ENCODE data around the gene CNDP2. TPM values are rescaled to one million over a fixed set of nuclear protein-coding genes. Genes with fewer than 3 reads are reported as not detected.

CNDP2 gene
- total RNA-seq, 1 donor from 2014 or later = 198 TPM

DNA sequence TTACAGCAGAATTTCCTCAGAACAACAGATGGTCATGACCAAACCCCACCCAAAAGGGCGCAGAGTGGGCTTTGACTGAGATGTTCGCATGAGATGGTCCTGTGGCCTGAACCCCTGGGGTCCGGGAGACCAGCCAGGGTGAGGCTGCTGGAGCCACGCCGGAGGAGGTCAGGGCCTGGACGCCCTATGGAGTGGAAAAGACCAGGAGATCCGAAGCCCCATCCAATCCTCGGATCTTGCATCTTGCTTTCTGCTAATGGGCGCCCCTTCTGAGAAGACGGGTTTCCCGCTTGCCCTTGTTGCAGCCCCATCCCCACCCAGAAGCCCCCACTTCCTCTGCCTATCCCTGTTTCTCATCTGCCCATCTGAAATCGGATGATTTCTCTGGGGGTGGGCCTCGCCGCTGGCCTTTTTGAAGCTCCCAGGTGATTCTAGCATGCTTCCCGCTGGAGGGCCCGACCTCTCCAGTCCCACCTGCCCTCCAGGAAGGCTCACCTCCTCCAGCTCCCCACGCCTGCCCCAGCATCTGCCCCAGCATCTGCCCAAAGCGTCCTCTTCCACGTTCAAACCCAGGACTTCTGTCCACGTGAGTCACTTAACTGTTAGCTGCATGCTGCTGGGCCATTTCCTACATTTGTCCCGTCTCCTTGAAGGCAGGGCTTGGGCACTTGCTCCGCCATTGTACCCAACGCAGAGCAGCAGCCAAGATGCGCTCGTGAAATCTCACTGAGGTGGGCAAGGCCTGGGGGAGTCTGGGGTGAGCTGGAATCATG lies 33.8 kb downstream of the CNDP2 start:
- Mint-ChIP-seq H3K36me3 (no peaks in the 10 kb centered on the region), H3K9me3 (peaks cover 19% of the 10 kb centered on the region), H3K4me3 (no peak overlapping the region), H3K27ac (no peak overlapping the region), H3K27me3 (ENCODE audit: low read depth) (no peaks in the 10 kb centered on the region), H3K4me1 (peaks cover 30% of the 10 kb centered on the region)
- TF ChIP-seq, protein P1, sequence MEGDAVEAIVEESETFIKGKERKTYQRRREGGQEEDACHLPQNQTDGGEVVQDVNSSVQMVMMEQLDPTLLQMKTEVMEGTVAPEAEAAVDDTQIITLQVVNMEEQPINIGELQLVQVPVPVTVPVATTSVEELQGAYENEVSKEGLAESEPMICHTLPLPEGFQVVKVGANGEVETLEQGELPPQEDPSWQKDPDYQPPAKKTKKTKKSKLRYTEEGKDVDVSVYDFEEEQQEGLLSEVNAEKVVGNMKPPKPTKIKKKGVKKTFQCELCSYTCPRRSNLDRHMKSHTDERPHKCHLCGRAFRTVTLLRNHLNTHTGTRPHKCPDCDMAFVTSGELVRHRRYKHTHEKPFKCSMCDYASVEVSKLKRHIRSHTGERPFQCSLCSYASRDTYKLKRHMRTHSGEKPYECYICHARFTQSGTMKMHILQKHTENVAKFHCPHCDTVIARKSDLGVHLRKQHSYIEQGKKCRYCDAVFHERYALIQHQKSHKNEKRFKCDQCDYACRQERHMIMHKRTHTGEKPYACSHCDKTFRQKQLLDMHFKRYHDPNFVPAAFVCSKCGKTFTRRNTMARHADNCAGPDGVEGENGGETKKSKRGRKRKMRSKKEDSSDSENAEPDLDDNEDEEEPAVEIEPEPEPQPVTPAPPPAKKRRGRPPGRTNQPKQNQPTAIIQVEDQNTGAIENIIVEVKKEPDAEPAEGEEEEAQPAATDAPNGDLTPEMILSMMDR (IDR thresholded peaks at IDR 0.05; ENCODE audit: unreplicated experiment) = no peak
- no peak for DNase-seq (ENCODE audit: low spot score in 2 of 2, unreplicated experiment in 2 of 2)

DNA sequence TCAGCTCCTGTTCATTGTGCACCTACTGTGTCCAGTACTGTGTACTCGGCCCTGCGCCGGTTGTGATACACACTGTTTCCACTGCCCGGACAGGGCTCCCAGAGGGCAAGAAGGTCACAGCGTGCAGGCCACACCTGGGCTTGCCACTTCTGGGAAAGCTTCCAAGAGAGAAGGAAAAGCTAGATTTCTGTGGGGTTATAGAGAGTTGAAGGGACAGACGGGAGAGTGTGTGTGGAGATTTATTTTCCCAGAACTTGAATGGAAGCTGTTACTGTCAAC lies 34.4 kb downstream of the CNDP2 start:
- Mint-ChIP-seq H3K36me3 (no peaks in the 10 kb centered on the region), H3K4me1 (peaks cover 30% of the 10 kb centered on the region), H3K4me3 (no peak overlapping the region), H3K27ac (no peak overlapping the region), H3K27me3 (ENCODE audit: low read depth) (no peaks in the 10 kb centered on the region), H3K9me3 (peaks cover 19% of the 10 kb centered on the region)
- no peak for DNase-seq (ENCODE audit: low spot score in 2 of 2, unreplicated experiment in 2 of 2)
- TF ChIP-seq, protein P1 (IDR thresholded peaks at IDR 0.05; ENCODE audit: unreplicated experiment) = no peak

DNA sequence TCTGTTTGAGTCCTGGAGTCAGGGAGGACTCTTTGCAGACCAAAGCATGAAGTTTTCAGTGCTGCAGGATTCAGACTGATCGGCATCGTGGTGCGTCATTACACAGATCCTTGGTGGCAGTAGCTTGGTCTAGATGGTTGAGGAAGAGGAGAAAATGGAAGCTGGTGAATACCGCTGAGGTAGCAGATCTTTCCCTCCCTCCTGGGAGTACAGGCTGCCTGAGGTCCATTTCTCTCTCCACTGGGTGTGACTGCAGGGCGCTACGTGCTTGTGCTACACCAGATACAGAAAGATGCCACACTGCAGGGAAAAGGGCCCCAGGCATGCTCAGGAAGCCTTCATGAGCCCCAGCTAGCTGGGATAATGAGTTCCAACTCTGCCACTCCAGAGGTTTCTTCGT lies 34.9 kb downstream of the CNDP2 start:
- no peaks in the 10 kb centered on the region for H3K27me3 Mint-ChIP-seq (ENCODE audit: low read depth)
- H3K9me3 Mint-ChIP-seq = peaks cover 23% of the 10 kb centered on the region
- DNase-seq (ENCODE audit: low spot score in 2 of 2, unreplicated experiment in 2 of 2) = no peak
- H3K27ac Mint-ChIP-seq = no peak overlapping the region
- TF ChIP-seq, protein P1 (IDR thresholded peaks at IDR 0.05; ENCODE audit: unreplicated experiment) = no peak
- no peak overlapping the region for H3K4me3 Mint-ChIP-seq
- peaks cover 27% of the 10 kb centered on the region for H3K4me1 Mint-ChIP-seq
- H3K36me3 Mint-ChIP-seq = no peaks in the 10 kb centered on the region

DNA sequence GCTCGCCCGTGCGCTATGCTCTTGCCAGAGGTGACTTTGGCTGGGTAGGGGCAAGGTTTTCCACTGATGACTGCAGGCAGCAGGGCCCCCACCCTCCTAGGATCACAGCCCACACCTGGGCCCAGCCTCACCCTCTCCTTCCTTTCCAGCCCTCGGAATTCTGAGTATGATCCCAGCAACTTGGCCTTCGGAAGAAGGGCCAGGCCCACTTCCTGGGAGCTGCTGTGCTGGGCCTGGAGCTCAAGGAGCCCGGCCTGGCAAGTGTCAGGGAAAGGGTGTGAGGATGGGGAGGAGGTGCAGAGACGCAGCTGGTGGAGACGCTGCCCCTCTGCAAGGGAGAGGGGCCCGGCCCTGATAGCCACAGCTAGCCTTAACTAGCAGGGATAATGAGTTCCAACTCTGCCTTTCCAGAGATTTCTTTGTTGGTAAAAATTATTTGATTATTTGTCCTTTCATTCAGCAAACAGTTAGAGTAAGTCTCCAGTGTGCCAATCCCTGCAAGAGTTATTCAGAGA lies 36.4 kb downstream of the CNDP2 start:
- TF ChIP-seq, protein P1 (IDR thresholded peaks at IDR 0.05; ENCODE audit: unreplicated experiment) = no peak
- Mint-ChIP-seq H3K9me3 (peaks cover 31% of the 10 kb centered on the region), H3K27me3 (ENCODE audit: low read depth) (no peaks in the 10 kb centered on the region), H3K4me3 (no peak overlapping the region), H3K27ac (no peak overlapping the region), H3K36me3 (peaks cover 7% of the 10 kb centered on the region), H3K4me1 (peaks cover 15% of the 10 kb centered on the region)
- DNase-seq (ENCODE audit: low spot score in 2 of 2, unreplicated experiment in 2 of 2) = no peak

DNA sequence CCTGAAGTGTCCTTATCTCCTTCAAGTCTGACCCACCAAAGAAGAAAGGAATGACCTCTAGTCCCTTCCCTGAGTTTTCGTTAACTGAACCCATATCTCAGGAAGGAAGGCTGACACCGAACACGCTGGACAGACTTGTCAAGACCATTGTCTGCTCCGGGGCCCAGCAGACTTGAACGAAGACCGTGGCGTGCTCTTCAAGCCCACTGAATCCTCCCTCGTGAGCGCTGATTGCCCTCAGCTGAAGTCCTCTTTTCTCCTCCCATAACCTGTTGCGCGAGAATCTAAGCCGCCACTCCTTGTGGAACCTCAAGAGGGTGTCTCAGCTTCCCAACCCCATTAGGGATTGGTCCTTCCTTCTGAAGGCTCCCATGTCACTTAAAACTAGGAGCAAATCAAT lies 37.5 kb downstream of the CNDP2 start:
- peaks cover 21% of the 10 kb centered on the region for H3K9me3 Mint-ChIP-seq
- no peak for DNase-seq (ENCODE audit: low spot score in 2 of 2, unreplicated experiment in 2 of 2)
- peaks cover 15% of the 10 kb centered on the region for H3K4me1 Mint-ChIP-seq
- peaks cover 7% of the 10 kb centered on the region for H3K36me3 Mint-ChIP-seq
- no peak overlapping the region for H3K27ac Mint-ChIP-seq
- H3K4me3 Mint-ChIP-seq = no peak overlapping the region
- TF ChIP-seq, protein P1 (IDR thresholded peaks at IDR 0.05; ENCODE audit: unreplicated experiment) = no peak
- H3K27me3 Mint-ChIP-seq (ENCODE audit: low read depth) = no peaks in the 10 kb centered on the region

Measured in mesothelial cell of epicardium (in vitro differentiated cells).